ENCODE measurements around the gene KRABD2.

Gene KRABD2

DNA sequence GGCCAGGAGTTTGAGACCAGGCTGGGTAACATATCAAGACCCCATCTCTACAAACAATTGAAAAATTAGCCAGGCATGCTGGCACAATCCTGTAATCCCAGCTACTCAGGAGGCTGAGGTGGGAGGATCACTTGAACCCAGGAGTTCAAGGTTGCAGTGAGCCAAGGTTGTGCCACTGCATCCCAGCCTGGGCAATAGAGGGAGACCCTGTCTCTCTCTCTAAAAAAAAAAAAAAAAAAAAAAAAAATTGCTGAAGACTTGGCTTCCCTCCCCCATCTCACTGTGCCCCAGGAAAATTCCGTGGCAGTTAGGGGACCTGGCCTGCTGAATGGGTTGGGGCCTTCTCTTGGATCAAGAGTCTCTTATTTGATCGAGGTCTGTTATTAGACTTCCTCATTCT lies 37.0 kb downstream of the KRABD2 start, which contains the start of gene ODF4:
TSS of gene ODF4 (plus strand) at position 301 of the 400 bp plus-strand sequence. CDS start 212 bp downstream, outside the sequence.
- Histone ChIP-seq H3K4me1 (ENCODE audit: control insufficient read depth in 1 of 2, insufficient read depth in 2 of 2, low read length in 2 of 2) (no peaks in the 10 kb centered on the region), H3K36me3 (ENCODE audit: control insufficient read depth in 1 of 2, insufficient read depth in 2 of 2, low read length in 2 of 2) (no peaks in the 10 kb centered on the region), H3K27me3 (ENCODE audit: insufficient read depth, low read length) (no peaks in the 10 kb centered on the region), H3K27ac (ENCODE audit: low read depth, low read length) (no peak within 1 kb of the TSS), H2AFZ (ENCODE audit: low read depth, low read length, poor library complexity, severe bottlenecking) (no peak within 1 kb of the TSS), H3K4me2 (ENCODE audit: low read length) (no peak within 1 kb of the TSS), H3K9ac (ENCODE audit: low read length) (no peak within 1 kb of the TSS), H3K9me3 (ENCODE audit: control insufficient read depth in 1 of 2, insufficient read depth in 1 of 2, low read depth in 1 of 2, low read length in 2 of 2) (no peaks in the 10 kb centered on the region), H3K9me2 (ENCODE audit: insufficient read depth) (no peaks in the 10 kb centered on the region), H4K20me1 (ENCODE audit: insufficient read depth) (no peaks in the 10 kb centered on the region; the same call in 1 of the 2 replicates), H3K79me2 (ENCODE audit: insufficient read depth, low read length) (no peaks in the 10 kb centered on the region), H3K4me3 (replicated peaks in 1 of 2; ENCODE audit: low read depth in 1 of 2, low read length in 2 of 2) (no peak within 1 kb of the TSS)
- intact Hi-C loops (cut with micrococcal nuclease): no loop called here
- POLR2A ChIA-PET: no interaction called here
- RAD21 ChIA-PET (ENCODE audit: low non-redundant PET in 1 of 2, low total read pairs in 2 of 2, uncharacterized antibody in 2 of 2, unreplicated experiment in 2 of 2): no interaction called here
- BruUV-seq (replicated peaks): no TSS peak
- CTCF ChIA-PET: interaction anchor here (1.2 kb wide), 1 partner anchor 44 kb away, joined by 4 read pairs; no protein-coding TSS in a partner anchor
- TF ChIP-seq, protein P1, sequence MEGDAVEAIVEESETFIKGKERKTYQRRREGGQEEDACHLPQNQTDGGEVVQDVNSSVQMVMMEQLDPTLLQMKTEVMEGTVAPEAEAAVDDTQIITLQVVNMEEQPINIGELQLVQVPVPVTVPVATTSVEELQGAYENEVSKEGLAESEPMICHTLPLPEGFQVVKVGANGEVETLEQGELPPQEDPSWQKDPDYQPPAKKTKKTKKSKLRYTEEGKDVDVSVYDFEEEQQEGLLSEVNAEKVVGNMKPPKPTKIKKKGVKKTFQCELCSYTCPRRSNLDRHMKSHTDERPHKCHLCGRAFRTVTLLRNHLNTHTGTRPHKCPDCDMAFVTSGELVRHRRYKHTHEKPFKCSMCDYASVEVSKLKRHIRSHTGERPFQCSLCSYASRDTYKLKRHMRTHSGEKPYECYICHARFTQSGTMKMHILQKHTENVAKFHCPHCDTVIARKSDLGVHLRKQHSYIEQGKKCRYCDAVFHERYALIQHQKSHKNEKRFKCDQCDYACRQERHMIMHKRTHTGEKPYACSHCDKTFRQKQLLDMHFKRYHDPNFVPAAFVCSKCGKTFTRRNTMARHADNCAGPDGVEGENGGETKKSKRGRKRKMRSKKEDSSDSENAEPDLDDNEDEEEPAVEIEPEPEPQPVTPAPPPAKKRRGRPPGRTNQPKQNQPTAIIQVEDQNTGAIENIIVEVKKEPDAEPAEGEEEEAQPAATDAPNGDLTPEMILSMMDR (IDR thresholded peaks at IDR 0.05 in 2 of 3, conservative IDR thresholded peaks at IDR 0.05 in 1 of 3; ENCODE audit: borderline replicate concordance in 1 of 3, insufficient read depth in 1 of 3, low read depth in 2 of 3, low read length in 2 of 3): no peak
- TF ChIP-seq CBX3 (IDR thresholded peaks at IDR 0.05; ENCODE audit: low read depth) (no peak), JUND (IDR thresholded peaks at IDR 0.05) (no peak), SIN3A (IDR thresholded peaks at IDR 0.05; ENCODE audit: low read depth) (no peak), SP1 (IDR thresholded peaks at IDR 0.05; ENCODE audit: low read depth) (no peak), SRF (IDR thresholded peaks at IDR 0.05; ENCODE audit: low read depth) (no peak), TCF7L2 (IDR thresholded peaks at IDR 0.05; ENCODE audit: borderline replicate concordance, extremely low read depth, insufficient read depth, insufficient read length) (no peak), ZNF274 (IDR thresholded peaks at IDR 0.05; ENCODE audit: low read depth, low read length) (no peak), RAD21 (IDR thresholded peaks at IDR 0.05; ENCODE audit: low read depth) (no peak)
- TF ChIP-seq, protein P2, sequence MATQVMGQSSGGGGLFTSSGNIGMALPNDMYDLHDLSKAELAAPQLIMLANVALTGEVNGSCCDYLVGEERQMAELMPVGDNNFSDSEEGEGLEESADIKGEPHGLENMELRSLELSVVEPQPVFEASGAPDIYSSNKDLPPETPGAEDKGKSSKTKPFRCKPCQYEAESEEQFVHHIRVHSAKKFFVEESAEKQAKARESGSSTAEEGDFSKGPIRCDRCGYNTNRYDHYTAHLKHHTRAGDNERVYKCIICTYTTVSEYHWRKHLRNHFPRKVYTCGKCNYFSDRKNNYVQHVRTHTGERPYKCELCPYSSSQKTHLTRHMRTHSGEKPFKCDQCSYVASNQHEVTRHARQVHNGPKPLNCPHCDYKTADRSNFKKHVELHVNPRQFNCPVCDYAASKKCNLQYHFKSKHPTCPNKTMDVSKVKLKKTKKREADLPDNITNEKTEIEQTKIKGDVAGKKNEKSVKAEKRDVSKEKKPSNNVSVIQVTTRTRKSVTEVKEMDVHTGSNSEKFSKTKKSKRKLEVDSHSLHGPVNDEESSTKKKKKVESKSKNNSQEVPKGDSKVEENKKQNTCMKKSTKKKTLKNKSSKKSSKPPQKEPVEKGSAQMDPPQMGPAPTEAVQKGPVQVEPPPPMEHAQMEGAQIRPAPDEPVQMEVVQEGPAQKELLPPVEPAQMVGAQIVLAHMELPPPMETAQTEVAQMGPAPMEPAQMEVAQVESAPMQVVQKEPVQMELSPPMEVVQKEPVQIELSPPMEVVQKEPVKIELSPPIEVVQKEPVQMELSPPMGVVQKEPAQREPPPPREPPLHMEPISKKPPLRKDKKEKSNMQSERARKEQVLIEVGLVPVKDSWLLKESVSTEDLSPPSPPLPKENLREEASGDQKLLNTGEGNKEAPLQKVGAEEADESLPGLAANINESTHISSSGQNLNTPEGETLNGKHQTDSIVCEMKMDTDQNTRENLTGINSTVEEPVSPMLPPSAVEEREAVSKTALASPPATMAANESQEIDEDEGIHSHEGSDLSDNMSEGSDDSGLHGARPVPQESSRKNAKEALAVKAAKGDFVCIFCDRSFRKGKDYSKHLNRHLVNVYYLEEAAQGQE (IDR thresholded peaks at IDR 0.05; ENCODE audit: low read depth): no peak
- ATAC-seq: no peak
- no peak for DNase-seq (ENCODE audit: low read depth, low spot score)
